GM12878 (cell line): Measurements from ENCODE around the gene TMEM98. TPM values are rescaled to one million over a fixed set of nuclear protein-coding genes. Genes with fewer than 3 reads are reported as not detected.

ENCODE experiments used
- ATAC-seq: fragments of 200-7000 bp; cut with Tn5 transposase; 3 replicates; pipeline ENCODE4 v1.9.1; 2020; ENCODE audit warnings: mild to moderate bottlenecking, moderate library complexity
- BruUV-seq: library from RNA; stranded (reverse); fragments of 400-500 nt; replicated peaks from 2 replicates; lab custom pipeline; 2021; lab: Mats Ljungman, UMichigan
- CTCF ChIA-PET: fragments of 300-600 bp; sonication (Branson Sonifier 250); formaldehyde crosslinking; extraction: SDS; loops from one replicate; lab custom pipeline; 2021; ENCODE audit warnings: inconsistent platforms; lab: Yijun Ruan, JAX
- POLR2A ChIA-PET: fragments of 350-600 bp; formaldehyde crosslinking; extraction: SDS; loops from one replicate; lab custom pipeline; 2021; ENCODE audit warnings: inconsistent platforms; lab: Charles Lee
- RAD21 ChIA-PET: fragments of 300-600 bp; sonication (Branson Sonifier 250); formaldehyde crosslinking; loops from one replicate; lab custom pipeline; 2023; ENCODE audit warnings: antibody characterized with exemption; ENCODE audit not compliant: unreplicated experiment; lab: Charles Lee
- SMC1A ChIA-PET: fragments of 300-600 bp; sonication (Branson Sonifier 250); formaldehyde crosslinking; loops from one replicate; lab custom pipeline; 2023; ENCODE audit not compliant: unreplicated experiment, uncharacterized antibody; lab: Charles Lee
- DNase-seq: peaks from one replicate; pipeline ENCODE4 v3.0.0-alpha.2; 2011; ENCODE audit warnings: low read depth, low spot score
- FAIRE-seq: peaks from 3 replicates; lab custom pipeline; 2011; peaks lifted over from hg19 to GRCh38; lab: Jason Lieb, UNC
- H2AFZ ChIP-seq: 2 replicates; pipeline ENCODE4 v1.6.0; 2011; ENCODE audit warnings: low read depth, low read length, control low read depth; ENCODE audit not compliant: control insufficient read depth
- H3K27ac ChIP-seq: 2 replicates; pipeline ENCODE4 v1.5.1; 2011; ENCODE audit warnings: control low read depth; ENCODE audit not compliant: control insufficient read depth, insufficient read depth
- H3K27me3 ChIP-seq, 2 experiments: replicated peaks in 1 of 2; 2 replicates each; pipeline versions ENCODE4 v1.6.0 to v1.6.1; 2011; ENCODE audit warnings: low read length in 1 of 2; ENCODE audit not compliant: control insufficient read depth in 2 of 2, insufficient read depth in 2 of 2
- H3K36me3 ChIP-seq, 2 experiments: 2 replicates each; pipeline ENCODE4 v1.5.1; 2011; ENCODE audit warnings: low read length in 1 of 2; ENCODE audit not compliant: control insufficient read depth in 2 of 2, insufficient read depth in 2 of 2
- H3K4me1 ChIP-seq: 2 replicates; pipeline ENCODE4 v1.6.1; 2011; ENCODE audit warnings: mild to moderate bottlenecking, low read length, moderate library complexity, mixed read lengths; ENCODE audit not compliant: control insufficient read depth, insufficient read depth
- H3K4me2 ChIP-seq: 2 replicates; pipeline ENCODE4 v1.6.0; 2011; ENCODE audit warnings: control low read depth; ENCODE audit not compliant: control insufficient read depth, insufficient read depth
- H3K4me3 ChIP-seq: fragments of 200-600 bp; sonication (generic); 2 replicates; pipeline ENCODE4 v1.5.1; 2016
- H3K79me2 ChIP-seq: 2 replicates; pipeline ENCODE4 v1.6.0; 2011; ENCODE audit warnings: low read length; ENCODE audit not compliant: control insufficient read depth, insufficient read depth
- H3K9ac ChIP-seq: 2 replicates; pipeline ENCODE4 v1.8.0; 2011; ENCODE audit warnings: low read length, control low read depth, mixed read lengths; ENCODE audit not compliant: control insufficient read depth, insufficient read depth
- H3K9me3 ChIP-seq: replicated peaks from 3 replicates; pipeline ENCODE4 v1.5.1; 2011; ENCODE audit warnings: mild to moderate bottlenecking, low read length; ENCODE audit not compliant: control insufficient read depth, insufficient read depth
- H4K20me1 ChIP-seq: 2 replicates; pipeline ENCODE4 v1.6.0; 2011; ENCODE audit not compliant: control insufficient read depth, insufficient read depth
- ASH2L ChIP-seq: fragments of 300-600, 200-600 bp; sonication (generic); IDR thresholded peaks from 2 replicates; pipeline ENCODE4 v1.6.1; 2017; ENCODE audit warnings: low read depth, mild to moderate bottlenecking, borderline replicate concordance
- BHLHE40 ChIP-seq, 2 experiments: fragments of 450-650 bp in 1 of 2; IDR thresholded peaks; 2 replicates each; pipeline ENCODE4 v1.6.1; 2011 to 2017; ENCODE audit warnings: low read depth in 2 of 2, borderline replicate concordance in 1 of 2, improper control_type of control experiment in 1 of 2, low read length in 1 of 2, mild to moderate bottlenecking in 1 of 2
- DPF2 ChIP-seq: fragments of 450-650 bp; IDR thresholded peaks from 2 replicates; pipeline ENCODE4 v1.6.1; 2017; ENCODE audit warnings: mild to moderate bottlenecking
- ESRRA ChIP-seq: IDR thresholded peaks from 2 replicates; pipeline ENCODE4 v1.6.1; 2012; ENCODE audit warnings: mild to moderate bottlenecking, low read length, improper control_type of control experiment
- FOS ChIP-seq: IDR thresholded peaks from 3 replicates; pipeline ENCODE4 v1.6.1; 2011; ENCODE audit warnings: borderline replicate concordance; ENCODE audit not compliant: insufficient read length; ENCODE audit errors: extremely low read depth
- GABPA ChIP-seq: IDR thresholded peaks from 2 replicates; pipeline ENCODE4 v1.6.1; 2014; ENCODE audit warnings: antibody characterized with exemption, low read depth, mild to moderate bottlenecking, inconsistent platforms
- GATAD2B ChIP-seq: fragments of 450-650 bp; conservative IDR thresholded peaks from 2 replicates; pipeline ENCODE4 v1.6.1; 2017; ENCODE audit warnings: low read depth, mild to moderate bottlenecking, moderate library complexity
- IKZF1 ChIP-seq: fragments of 450-650 bp; conservative IDR thresholded peaks from 2 replicates; pipeline ENCODE4 v1.6.1; 2017; ENCODE audit warnings: antibody characterized with exemption, mild to moderate bottlenecking
- IKZF2 ChIP-seq, 2 experiments: fragments of 450-650 bp; IDR thresholded peaks; 2 replicates each; pipeline ENCODE4 v1.6.1; 2017; ENCODE audit warnings: mild to moderate bottlenecking in 2 of 2, moderate library complexity in 2 of 2
- IRF4 ChIP-seq: IDR thresholded peaks from 2 replicates; pipeline ENCODE4 v1.6.1; 2011; ENCODE audit warnings: low read depth, low read length
- NBN ChIP-seq: fragments of 450-650 bp; IDR thresholded peaks from 2 replicates; pipeline ENCODE4 v1.6.1; 2016
- NFIC ChIP-seq: IDR thresholded peaks from 2 replicates; pipeline ENCODE4 v1.6.1; 2012; ENCODE audit warnings: low read depth, mild to moderate bottlenecking, inconsistent platforms, low read length, moderate library complexity
- NRF1 ChIP-seq: conservative IDR thresholded peaks from 2 replicates; pipeline ENCODE4 v1.6.1; 2011; ENCODE audit warnings: mild to moderate bottlenecking, low read depth, low read length, improper control_type of control experiment
- PAX8 ChIP-seq: fragments of 450-650 bp; IDR thresholded peaks from 2 replicates; pipeline ENCODE4 v1.6.1; 2017; ENCODE audit warnings: mild to moderate bottlenecking, moderate library complexity
- PML ChIP-seq: IDR thresholded peaks from 2 replicates; pipeline ENCODE4 v1.6.1; 2012; ENCODE audit warnings: low read length, inconsistent platforms
- POU2F2 ChIP-seq: IDR thresholded peaks from 3 replicates; pipeline ENCODE4 v1.6.1; 2011; ENCODE audit warnings: low read depth, mild to moderate bottlenecking, low read length, borderline replicate concordance
- RUNX3 ChIP-seq: IDR thresholded peaks from 2 replicates; pipeline ENCODE4 v1.6.1; 2012; ENCODE audit warnings: low read length, inconsistent platforms
- SMC3 ChIP-seq: IDR thresholded peaks from 2 replicates; pipeline ENCODE4 v1.6.1; 2011; ENCODE audit warnings: low read length, improper control_type of control experiment, borderline replicate concordance
- SPI1 ChIP-seq: IDR thresholded peaks from 2 replicates; pipeline ENCODE4 v1.6.1; 2011; ENCODE audit warnings: low read depth, mild to moderate bottlenecking, low read length, moderate library complexity, borderline replicate concordance; ENCODE audit not compliant: insufficient read depth
- SUPT20H ChIP-seq: IDR thresholded peaks from 2 replicates; pipeline ENCODE4 v1.6.1; 2011; ENCODE audit warnings: low read depth, mild to moderate bottlenecking, low read length, moderate library complexity, borderline replicate concordance; ENCODE audit not compliant: control insufficient read depth
- TCF12 ChIP-seq: IDR thresholded peaks from 2 replicates; pipeline ENCODE4 v1.6.1; 2011; ENCODE audit warnings: low read depth, mild to moderate bottlenecking, low read length
- TCF3 ChIP-seq: IDR thresholded peaks from 2 replicates; pipeline ENCODE4 v1.6.1; 2012; ENCODE audit warnings: low read depth, mild to moderate bottlenecking, low read length, borderline replicate concordance; ENCODE audit not compliant: insufficient read depth
- WGBS: methylation state at CpG from one replicate; pipeline ENCODE4 v1.1.6; 2016; ENCODE audit warnings: low lambda C conversion rate; ENCODE audit not compliant: insufficient replicate concordance, insufficient coverage; ENCODE audit errors: missing lambda C conversion rate; 5-methylcytosine and 5-hydroxymethylcytosine counted together
- in situ Hi-C: fragments of 300-500 bp; cut with MboI; formaldehyde crosslinking; loops from 9 replicates; pipeline ENCODE4 v1.14.3; 2018; ENCODE audit warnings: mixed read lengths
- intact Hi-C: fragments of 100-400 bp; cut with micrococcal nuclease; formaldehyde crosslinking; loops from one replicate; pipeline ENCODE4 v1.14.2; 2022; ENCODE audit not compliant: unreplicated experiment
- polyA plus RNA-seq, 11 experiments: library from polyadenylated mRNA; depleted of rRNA in 4 of 11; unstranded in 6 of 11; stranded (reverse) in 5 of 11; fragments of >200 nt; fragmentation: Nextera tagmentation in 4 of 11; fragmentation: Illumina TruSeq in 1 of 11; extraction: Ambion mirVana in 4 of 11; extraction: Trizol in 1 of 11; gene quantifications; 1 replicate in 1 of 11; 2 replicates in 10 of 11; pipeline versions ENCODE4 v1.2.1 to v1.2.3, GENCODE V29; 2011 to 2016; ENCODE audit warnings: inconsistent platforms in 2 of 11, missing spikeins in 2 of 11, low read depth in 1 of 11
- total RNA-seq, 4 experiments: library from RNA; depleted of rRNA in 3 of 4; stranded (reverse); fragments of >200 nt in 3 of 4; fragmentation: Illumina TruSeq in 1 of 4; extraction: Trizol in 1 of 4; gene quantifications; 2 replicates each; pipeline versions ENCODE4 v1.2.1 to v1.2.3, GENCODE V29; 2013 to 2021
- TF ChIP-seq, protein P1 (sequence below): fragments of 450-650 bp; IDR thresholded peaks from 2 replicates; pipeline ENCODE4 v1.6.1; 2018; ENCODE audit warnings: borderline replicate concordance, mild to moderate bottlenecking; ENCODE audit not compliant: partially characterized antibody
- TF ChIP-seq, protein P2 (sequence below): fragments of 450-650 bp; IDR thresholded peaks from 2 replicates; pipeline ENCODE4 v1.6.1; 2014; ENCODE audit warnings: mild to moderate bottlenecking

The TMEM98 gene
- total and polyA plus RNA-seq, 10 of the 15 experiments (the other 5 are each of a cell fraction or from before 2014, with no cell fraction given), result 0.04 to 0.73 (median 0.13) TPM; not detected in 3

DNA sequence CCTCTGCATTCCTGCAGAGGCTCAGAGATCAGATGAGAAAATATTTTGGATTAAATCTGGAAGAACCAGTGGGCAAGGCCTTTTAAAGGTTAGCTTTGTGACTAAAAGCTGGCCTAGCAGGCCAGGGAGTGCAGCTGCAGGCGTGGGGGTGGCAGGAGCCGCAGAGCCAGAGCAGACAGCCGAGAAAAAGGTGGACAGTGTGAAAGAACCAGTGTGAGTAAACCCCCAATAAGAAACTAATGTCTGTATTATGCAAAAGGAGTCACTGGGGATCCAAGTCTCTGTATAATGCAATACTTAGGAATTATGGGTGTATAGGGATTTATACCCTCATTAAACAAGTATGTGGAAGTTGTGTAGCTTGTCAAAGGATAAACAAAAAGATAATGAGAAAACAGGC, 42.3 kb downstream of the TMEM98 start:
- RAD21 ChIA-PET, result no interaction called here
- peak; percentile 41; the same call in 1 of the 2 replicates for TF ChIP-seq RUNX3
- TF ChIP-seq NFIC, result no peak
- no peak for TF ChIP-seq SMC3
- TF ChIP-seq, protein P1, sequence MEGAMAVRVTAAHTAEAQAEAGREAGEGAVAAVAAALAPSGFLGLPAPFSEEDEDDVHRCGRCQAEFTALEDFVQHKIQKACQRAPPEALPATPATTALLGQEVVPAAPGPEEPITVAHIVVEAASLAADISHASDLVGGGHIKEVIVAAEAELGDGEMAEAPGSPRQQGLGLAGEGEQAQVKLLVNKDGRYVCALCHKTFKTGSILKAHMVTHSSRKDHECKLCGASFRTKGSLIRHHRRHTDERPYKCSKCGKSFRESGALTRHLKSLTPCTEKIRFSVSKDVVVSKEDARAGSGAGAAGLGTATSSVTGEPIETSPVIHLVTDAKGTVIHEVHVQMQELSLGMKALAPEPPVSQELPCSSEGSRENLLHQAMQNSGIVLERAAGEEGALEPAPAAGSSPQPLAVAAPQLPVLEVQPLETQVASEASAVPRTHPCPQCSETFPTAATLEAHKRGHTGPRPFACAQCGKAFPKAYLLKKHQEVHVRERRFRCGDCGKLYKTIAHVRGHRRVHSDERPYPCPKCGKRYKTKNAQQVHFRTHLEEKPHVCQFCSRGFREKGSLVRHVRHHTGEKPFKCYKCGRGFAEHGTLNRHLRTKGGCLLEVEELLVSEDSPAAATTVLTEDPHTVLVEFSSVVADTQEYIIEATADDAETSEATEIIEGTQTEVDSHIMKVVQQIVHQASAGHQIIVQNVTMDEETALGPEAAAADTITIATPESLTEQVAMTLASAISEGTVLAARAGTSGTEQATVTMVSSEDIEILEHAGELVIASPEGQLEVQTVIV, result no peak
- peak in 1 of 2 experiments; percentile 16; a peak in 1 of 4 replicates for TF ChIP-seq BHLHE40 (IDR thresholded peaks at IDR 0.05; ENCODE audit: borderline replicate concordance in 1 of 2, low read depth in 2 of 2, low read length in 1 of 2)
- no peak for TF ChIP-seq NRF1
- TF ChIP-seq DPF2, result 0 out of 2 replicates have a peak, but pooled peaks have one; percentile 16
- no peak for TF ChIP-seq NBN
- peak in 1 of 2 experiments; percentile 35; a peak in 1 of 4 replicates for TF ChIP-seq IKZF2 (IDR thresholded peaks at IDR 0.05)
- no peak for TF ChIP-seq SPI1
- 0 out of 2 replicates have a peak, but pooled peaks have one; percentile 44 for TF ChIP-seq IRF4
- no peak for TF ChIP-seq GATAD2B
- no peak for TF ChIP-seq SUPT20H
- no peak for TF ChIP-seq ASH2L
- TF ChIP-seq PAX8, result no peak
- no peak for TF ChIP-seq ESRRA
- TF ChIP-seq FOS, result no peak
- TF ChIP-seq IKZF1, result peak; percentile 43
- no peak for TF ChIP-seq PML
- TF ChIP-seq POU2F2, result 0 out of 3 replicates have a peak, but pooled peaks have one; percentile 35
- no peak for TF ChIP-seq GABPA
- TF ChIP-seq TCF3, result peak; percentile 93
- TF ChIP-seq, protein P2, sequence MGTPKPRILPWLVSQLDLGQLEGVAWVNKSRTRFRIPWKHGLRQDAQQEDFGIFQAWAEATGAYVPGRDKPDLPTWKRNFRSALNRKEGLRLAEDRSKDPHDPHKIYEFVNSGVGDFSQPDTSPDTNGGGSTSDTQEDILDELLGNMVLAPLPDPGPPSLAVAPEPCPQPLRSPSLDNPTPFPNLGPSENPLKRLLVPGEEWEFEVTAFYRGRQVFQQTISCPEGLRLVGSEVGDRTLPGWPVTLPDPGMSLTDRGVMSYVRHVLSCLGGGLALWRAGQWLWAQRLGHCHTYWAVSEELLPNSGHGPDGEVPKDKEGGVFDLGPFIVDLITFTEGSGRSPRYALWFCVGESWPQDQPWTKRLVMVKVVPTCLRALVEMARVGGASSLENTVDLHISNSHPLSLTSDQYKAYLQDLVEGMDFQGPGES, result no peak
- peak; percentile 99 for TF ChIP-seq TCF12

More for the DNA sequence above, 42.3 kb downstream of the TMEM98 start:
- H2AFZ ChIP-seq, result no peak overlapping the region
- H3K4me3 ChIP-seq, result no peak overlapping the region
- ChIA-PET CTCF (interaction anchor here (0.9 to 2.7 kb wide), 3 partner anchors 17 to 28 kb away, joined by 3 to 11 read pairs (median 3); no protein-coding TSS in a partner anchor), POLR2A (no interaction called here), SMC1A (interaction anchor here (1.5 kb wide), 1 partner anchor 15 kb away, joined by 3 read pairs; no protein-coding TSS in a partner anchor)
- no peaks in the 10 kb centered on the region for H3K79me2 ChIP-seq
- intact Hi-C loops (no loop called here), in situ Hi-C loops (no loop called here)
- H3K36me3 ChIP-seq, result no peaks in the 10 kb centered on the region
- peak; percentile 39 for DNase-seq
- H4K20me1 ChIP-seq, result no peaks in the 10 kb centered on the region
- peaks cover 10% of the 10 kb centered on the region; the same call in 1 of the 2 replicates for H3K4me1 ChIP-seq
- H3K9me3 ChIP-seq, result no peaks in the 10 kb centered on the region
- 0% methylated on average over 3 of the region's 3 CpGs for WGBS
- ATAC-seq, result peak; percentile 95
- no peak for FAIRE-seq
- no peaks in the 10 kb centered on the region for H3K27me3 ChIP-seq
- H3K27ac ChIP-seq, result peak overlapping the region; percentile 31; the same call in 1 of the 2 replicates
- H3K9ac ChIP-seq, result no peak overlapping the region
- H3K4me2 ChIP-seq, result no peak overlapping the region; the same call in 1 of the 2 replicates
- BruUV-seq, result no TSS peak
